HepG2 (cell line): ENCODE results near the gene SFXN5. TPM values are rescaled to one million over a fixed set of nuclear protein-coding genes. Genes with fewer than 3 reads are reported as not detected.
A peak's percentile ranks its signal among the peaks of the same experiment; 100 is the strongest.

Source experiments
- ATM ChIP-seq: fragments of 450-650 bp; IDR thresholded peaks from 2 replicates; pipeline ENCODE4 v1.7.1; 2017; ENCODE audit warnings: mild to moderate bottlenecking, borderline replicate concordance
- CHCHD3 ChIP-seq: sonication (generic); formaldehyde crosslinking; IDR thresholded peaks from 2 replicates; pipeline ENCODE4 v1.8.0; 2022; ENCODE audit warnings: mild to moderate bottlenecking, missing genetic modification reagents, moderate library complexity
- FOXP1 ChIP-seq, 2 experiments: fragments of 450-650 bp in 1 of 2; IDR thresholded peaks; 2 replicates each; pipeline ENCODE4 v1.6.1; 2017 to 2018; ENCODE audit warnings: antibody characterized with exemption in 1 of 2
- HDAC1 ChIP-seq: sonication (generic); formaldehyde crosslinking; IDR thresholded peaks from 2 replicates; pipeline ENCODE4 v1.5.1; 2020; ENCODE audit warnings: mild to moderate bottlenecking, missing genetic modification reagents
- HNF4G ChIP-seq, 2 experiments: sonication (generic) in 1 of 2; formaldehyde crosslinking in 1 of 2; IDR thresholded peaks; 2 replicates each; pipeline versions ENCODE4 v1.4.0 to v1.6.1; 2011 to 2020; ENCODE audit warnings: borderline replicate concordance in 2 of 2, low read depth in 2 of 2, mild to moderate bottlenecking in 2 of 2, low read length in 1 of 2, missing genetic modification reagents in 1 of 2, moderate library complexity in 1 of 2
- MIXL1 ChIP-seq: IDR thresholded peaks from 2 replicates; pipeline ENCODE4 v1.6.1; 2016
- RBFOX2 ChIP-seq: fragments of 200-400 bp; formaldehyde crosslinking; IDR thresholded peaks from 2 replicates; pipeline ENCODE4 v1.6.1; 2017; ENCODE audit warnings: low read depth, mild to moderate bottlenecking, low read length
- SSRP1 ChIP-seq: IDR thresholded peaks from 2 replicates; pipeline ENCODE4 v1.6.1; 2016; ENCODE audit warnings: control low read depth
- TCF7 ChIP-seq: sonication (generic); IDR thresholded peaks from 2 replicates; pipeline ENCODE4 v1.6.1; 2016; ENCODE audit warnings: antibody characterized with exemption, low read depth
- TEAD3 ChIP-seq: optimal IDR thresholded peaks from 2 replicates; pipeline ENCODE3; 2016; ENCODE audit warnings: borderline replicate concordance
- ZBTB20 ChIP-seq: sonication (generic); formaldehyde crosslinking; IDR thresholded peaks from 2 replicates; pipeline ENCODE4 v1.8.1; 2023; ENCODE audit warnings: missing genetic modification reagents, low read depth, mild to moderate bottlenecking, borderline replicate concordance
- ZBTB39 ChIP-seq: sonication (generic); formaldehyde crosslinking; IDR thresholded peaks from 2 replicates; pipeline ENCODE4 v1.5.0; 2020; ENCODE audit warnings: missing genetic modification reagents
- ZBTB4 ChIP-seq: sonication (generic); formaldehyde crosslinking; IDR thresholded peaks from 2 replicates; pipeline ENCODE4 v1.4.0; 2020; ENCODE audit warnings: missing genetic modification reagents, mild to moderate bottlenecking, borderline replicate concordance
- ZNF256 ChIP-seq: sonication (generic); formaldehyde crosslinking; conservative IDR thresholded peaks from 2 replicates; pipeline ENCODE4 v1.4.0; 2020; ENCODE audit warnings: missing genetic modification reagents
- ZNF331 ChIP-seq: sonication (generic); formaldehyde crosslinking; IDR thresholded peaks from 2 replicates; pipeline ENCODE4 v1.4.0; 2020; ENCODE audit warnings: missing genetic modification reagents
- ZNF451 ChIP-seq: sonication (generic); formaldehyde crosslinking; IDR thresholded peaks from 2 replicates; pipeline ENCODE4 v1.5.0; 2020; ENCODE audit warnings: mild to moderate bottlenecking, missing genetic modification reagents
- ZNF777 ChIP-seq: sonication (generic); formaldehyde crosslinking; IDR thresholded peaks from 2 replicates; pipeline ENCODE4 v1.4.0; 2020; ENCODE audit warnings: missing genetic modification reagents
- ZSCAN12 ChIP-seq: sonication (generic); formaldehyde crosslinking; IDR thresholded peaks from 2 replicates; pipeline ENCODE4 v1.9.0; 2021; ENCODE audit warnings: mild to moderate bottlenecking, missing genetic modification reagents
- polyA plus RNA-seq, 8 experiments: library from polyadenylated mRNA; depleted of rRNA in 3 of 8; stranded (reverse) in 7 of 8; unstranded in 1 of 8; fragments of >200 nt; fragmentation: Illumina TruSeq in 4 of 8; extraction: Trizol in 4 of 8; gene quantifications; 2 replicates each; pipeline versions ENCODE4 v1.2.1 to v1.2.3, GENCODE V29; 2011 to 2016; ENCODE audit warnings: low read depth in 4 of 8, missing spikeins in 1 of 8, mixed read lengths in 1 of 8; ENCODE audit not compliant: insufficient read depth in 1 of 8
- total RNA-seq, 5 experiments: library from RNA; depleted of rRNA; stranded (reverse); fragments of >200 nt; fragmentation: Illumina TruSeq; extraction: Trizol; gene quantifications; 2 replicates each; pipeline ENCODE4 v1.2.3, GENCODE V29; 2016; ENCODE audit warnings: low read depth in 1 of 5
- TF ChIP-seq, protein P1 (sequence below): sonication (generic); formaldehyde crosslinking; IDR thresholded peaks from 2 replicates; pipeline ENCODE4 v1.5.0; 2020; ENCODE audit warnings: mild to moderate bottlenecking, missing genetic modification reagents
- TF ChIP-seq, protein P2 (sequence below): sonication (generic); formaldehyde crosslinking; IDR thresholded peaks from 2 replicates; pipeline ENCODE4 v1.4.0; 2020; ENCODE audit warnings: missing genetic modification reagents

Gene SFXN5
- total and polyA plus RNA-seq, 2 of the 13 experiments (the other 11 are each of a cell fraction or from before 2014, with no cell fraction given) = 34.9 to 37.4 TPM

- TF ChIP-seq ZBTB4 (0 out of 2 replicates have a peak, but pooled peaks have one; percentile 6), TCF7 (no peak), SSRP1 (no peak), ZNF451 (no peak), FOXP1 (IDR thresholded peaks at IDR 0.05) (no peak), FOXP1 (CRISPR knock-in tag; IDR thresholded peaks at IDR 0.05) (peak; percentile 64), HNF4G (IDR thresholded peaks at IDR 0.05; ENCODE audit: borderline replicate concordance, low read depth, low read length) (no peak), HNF4G (CRISPR knock-in tag; IDR thresholded peaks at IDR 0.05; ENCODE audit: borderline replicate concordance, low read depth) (no peak), ZBTB39 (CRISPR knock-in tag) (no peak), TEAD3 (CRISPR knock-in tag) (no peak), CHCHD3 (CRISPR knock-in tag) (no peak), ATM (no peak), ZNF777 (CRISPR knock-in tag) (no peak), ZBTB20 (no peak), ZNF256 (CRISPR knock-in tag) (no peak), MIXL1 (no peak), HDAC1 (CRISPR knock-in tag) (no peak), ZSCAN12 (CRISPR knock-in tag) (no peak), RBFOX2 (no peak), ZNF331 (CRISPR knock-in tag) (no peak)
- TF ChIP-seq, protein P1, sequence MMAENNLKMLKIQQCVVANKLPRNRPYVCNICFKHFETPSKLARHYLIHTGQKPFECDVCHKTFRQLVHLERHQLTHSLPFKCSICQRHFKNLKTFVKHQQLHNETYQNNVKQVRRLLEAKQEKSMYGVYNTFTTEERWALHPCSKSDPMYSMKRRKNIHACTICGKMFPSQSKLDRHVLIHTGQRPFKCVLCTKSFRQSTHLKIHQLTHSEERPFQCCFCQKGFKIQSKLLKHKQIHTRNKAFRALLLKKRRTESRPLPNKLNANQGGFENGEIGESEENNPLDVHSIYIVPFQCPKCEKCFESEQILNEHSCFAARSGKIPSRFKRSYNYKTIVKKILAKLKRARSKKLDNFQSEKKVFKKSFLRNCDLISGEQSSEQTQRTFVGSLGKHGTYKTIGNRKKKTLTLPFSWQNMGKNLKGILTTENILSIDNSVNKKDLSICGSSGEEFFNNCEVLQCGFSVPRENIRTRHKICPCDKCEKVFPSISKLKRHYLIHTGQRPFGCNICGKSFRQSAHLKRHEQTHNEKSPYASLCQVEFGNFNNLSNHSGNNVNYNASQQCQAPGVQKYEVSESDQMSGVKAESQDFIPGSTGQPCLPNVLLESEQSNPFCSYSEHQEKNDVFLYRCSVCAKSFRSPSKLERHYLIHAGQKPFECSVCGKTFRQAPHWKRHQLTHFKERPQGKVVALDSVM (CRISPR knock-in tag) = peak; percentile 51; the same call in 1 of the 2 replicates
- TF ChIP-seq, protein P2, sequence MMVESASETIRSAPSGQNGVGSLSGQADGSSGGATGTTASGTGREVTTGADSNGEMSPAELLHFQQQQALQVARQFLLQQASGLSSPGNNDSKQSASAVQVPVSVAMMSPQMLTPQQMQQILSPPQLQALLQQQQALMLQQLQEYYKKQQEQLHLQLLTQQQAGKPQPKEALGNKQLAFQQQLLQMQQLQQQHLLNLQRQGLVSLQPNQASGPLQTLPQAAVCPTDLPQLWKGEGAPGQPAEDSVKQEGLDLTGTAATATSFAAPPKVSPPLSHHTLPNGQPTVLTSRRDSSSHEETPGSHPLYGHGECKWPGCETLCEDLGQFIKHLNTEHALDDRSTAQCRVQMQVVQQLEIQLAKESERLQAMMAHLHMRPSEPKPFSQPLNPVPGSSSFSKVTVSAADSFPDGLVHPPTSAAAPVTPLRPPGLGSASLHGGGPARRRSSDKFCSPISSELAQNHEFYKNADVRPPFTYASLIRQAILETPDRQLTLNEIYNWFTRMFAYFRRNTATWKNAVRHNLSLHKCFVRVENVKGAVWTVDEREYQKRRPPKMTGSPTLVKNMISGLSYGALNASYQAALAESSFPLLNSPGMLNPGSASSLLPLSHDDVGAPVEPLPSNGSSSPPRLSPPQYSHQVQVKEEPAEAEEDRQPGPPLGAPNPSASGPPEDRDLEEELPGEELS (CRISPR knock-in tag) = no peak
These were observed 35.4 kb downstream of the SFXN5 start (continued) for GRCh38 chr2:73035899-73036711.
